Lung (tissue), 12 donors: ENCODE data around the gene BTG2. TPM values are rescaled to one million over a fixed set of nuclear protein-coding genes. Genes with fewer than 3 reads are reported as not detected.

Experiments
- ATAC-seq: fragments of 200-7000 bp; cut with Tn5 transposase; one replicate; pipeline ENCODE4 v1.9.1; 2020; ENCODE audit warnings: moderate number of reproducible peaks; ENCODE audit not compliant: insufficient read depth, low FRiP score
- DNase-seq, 3 donors: peaks; one replicate each; pipeline ENCODE4 v3.0.0-alpha.2; 2013 to 2017
- H3K27ac ChIP-seq, 2 donors: one replicate each; pipeline ENCODE4 v1.5.1; 2013; ENCODE audit warnings: mild to moderate bottlenecking in 2 of 2, moderate library complexity in 2 of 2, control low read depth in 1 of 2, inconsistent platforms in 1 of 2, low read depth in 1 of 2, low read length in 1 of 2
- H3K27me3 ChIP-seq, 3 donors: one replicate each; pipeline ENCODE4 v1.5.1; 2013; ENCODE audit warnings: low read length in 2 of 3; ENCODE audit not compliant: control insufficient read depth in 3 of 3, insufficient read depth in 3 of 3
- H3K36me3 ChIP-seq, 4 donors: one replicate each; pipeline ENCODE4 v1.5.1; 2013; ENCODE audit warnings: low read length in 4 of 4, mild to moderate bottlenecking in 1 of 4, moderate library complexity in 1 of 4; ENCODE audit not compliant: control insufficient read depth in 4 of 4, insufficient read depth in 4 of 4
- H3K4me1 ChIP-seq, 5 donors: one replicate each; pipeline ENCODE4 v1.5.1; 2013; ENCODE audit warnings: low read length in 5 of 5, mild to moderate bottlenecking in 2 of 5, moderate library complexity in 1 of 5; ENCODE audit not compliant: control insufficient read depth in 5 of 5, insufficient read depth in 5 of 5
- H3K4me3 ChIP-seq: one replicate; pipeline ENCODE4 v1.5.1; 2013; ENCODE audit warnings: mild to moderate bottlenecking, control low read depth, moderate library complexity
- H3K9ac ChIP-seq, 2 donors: one replicate each; pipeline ENCODE4 v1.5.1; 2013; ENCODE audit warnings: low read length in 2 of 2, control low read depth in 1 of 2; ENCODE audit not compliant: insufficient read depth in 1 of 2
- H3K9me3 ChIP-seq, 4 donors: one replicate each; pipeline ENCODE4 v1.5.1; 2013; ENCODE audit warnings: low read length in 3 of 4, mild to moderate bottlenecking in 1 of 4, moderate library complexity in 1 of 4; ENCODE audit not compliant: control insufficient read depth in 4 of 4, insufficient read depth in 3 of 4
- WGBS, 2 donors: extraction: QIAGEN DNeasy Blood & Tissue Kit; methylation state at CpG; one replicate each; pipeline ENCODE4 v1.1.7; 2013; 5-methylcytosine and 5-hydroxymethylcytosine counted together
- polyA plus RNA-seq, 2 donors: library from polyadenylated mRNA; stranded (reverse); fragments of 200-250 nt; gene quantifications; one replicate each; pipeline ENCODE4 v1.2.1, GENCODE V29; 2013
- total RNA-seq, 2 donors: library from RNA; depleted of rRNA in 1 of 2; stranded (reverse); fragments of >200 nt in 1 of 2; gene quantifications; one replicate each; pipeline ENCODE4 v1.2.1, GENCODE V29; 2014 to 2021
- TF ChIP-seq, protein P1 (sequence below): IDR thresholded peaks from 2 replicates; pipeline ENCODE4 v1.5.1; 2012; ENCODE audit warnings: mild to moderate bottlenecking; ENCODE audit errors: control extremely low read depth, extremely low read depth
- donor health status: control.
- donor health status: control.
- donor health status: Bipolar disorder and iron deficiency.
- donor health status: healthy.
- donor health status: DM: yes; HTN: yes; CAD: no.

Gene BTG2
- total and polyA plus RNA-seq, 4 donors: 29.1 to 118 (median 73.5) TPM

DNA sequence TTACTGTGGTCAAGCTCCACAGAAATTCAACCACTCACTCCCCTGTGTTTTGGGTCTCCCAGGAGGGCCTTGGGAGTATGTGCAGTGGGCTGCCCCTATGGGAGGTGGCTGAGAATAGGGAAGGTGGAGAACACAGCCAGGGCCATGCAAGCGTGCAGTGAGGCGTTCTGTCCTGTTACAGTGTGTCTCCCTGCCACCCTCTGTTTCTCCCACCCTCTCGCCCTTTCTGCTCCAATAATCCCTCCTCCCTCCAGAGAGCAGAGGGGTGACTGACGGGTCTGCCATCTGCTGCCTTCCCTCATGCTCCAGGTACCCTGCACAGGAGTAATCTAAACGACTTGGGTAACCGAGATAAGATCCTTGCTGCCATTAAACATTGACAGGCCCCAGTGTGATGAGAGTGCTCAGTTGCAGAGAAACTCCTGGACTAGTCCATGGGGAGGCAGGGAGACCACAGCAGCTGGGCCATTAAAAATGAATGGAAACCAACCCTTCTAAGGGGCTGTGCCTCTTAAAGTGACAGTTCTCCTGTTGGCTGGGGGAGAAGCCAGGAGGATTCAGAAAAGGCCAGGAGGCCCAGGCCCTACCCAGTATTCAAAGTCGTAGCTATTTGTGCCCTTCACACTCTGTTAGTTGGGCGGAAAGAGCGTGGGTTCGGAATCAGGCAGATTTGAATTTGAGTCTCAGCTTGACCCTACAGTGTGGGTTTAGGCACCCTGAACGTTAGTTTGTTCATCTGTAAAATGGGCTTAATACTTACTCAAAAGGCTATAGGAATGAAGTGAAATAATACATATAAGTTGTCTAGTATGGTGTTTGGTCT, 22.4 kb upstream of the BTG2 start:
- 86 to 92% methylated on average over 11 of the region's 11 CpGs for WGBS, 2 donors
- H3K9ac ChIP-seq: no peak overlapping the region
- DNase-seq (peak in 1 of 3 donors; percentile 37), ATAC-seq (no peak)
- H3K27me3 ChIP-seq: no peaks in the 10 kb centered on the region
- peaks cover 2 to 31% (median 22%) of the 10 kb centered on the region in 5 donors for H3K4me1 ChIP-seq
- TF ChIP-seq, protein P1, sequence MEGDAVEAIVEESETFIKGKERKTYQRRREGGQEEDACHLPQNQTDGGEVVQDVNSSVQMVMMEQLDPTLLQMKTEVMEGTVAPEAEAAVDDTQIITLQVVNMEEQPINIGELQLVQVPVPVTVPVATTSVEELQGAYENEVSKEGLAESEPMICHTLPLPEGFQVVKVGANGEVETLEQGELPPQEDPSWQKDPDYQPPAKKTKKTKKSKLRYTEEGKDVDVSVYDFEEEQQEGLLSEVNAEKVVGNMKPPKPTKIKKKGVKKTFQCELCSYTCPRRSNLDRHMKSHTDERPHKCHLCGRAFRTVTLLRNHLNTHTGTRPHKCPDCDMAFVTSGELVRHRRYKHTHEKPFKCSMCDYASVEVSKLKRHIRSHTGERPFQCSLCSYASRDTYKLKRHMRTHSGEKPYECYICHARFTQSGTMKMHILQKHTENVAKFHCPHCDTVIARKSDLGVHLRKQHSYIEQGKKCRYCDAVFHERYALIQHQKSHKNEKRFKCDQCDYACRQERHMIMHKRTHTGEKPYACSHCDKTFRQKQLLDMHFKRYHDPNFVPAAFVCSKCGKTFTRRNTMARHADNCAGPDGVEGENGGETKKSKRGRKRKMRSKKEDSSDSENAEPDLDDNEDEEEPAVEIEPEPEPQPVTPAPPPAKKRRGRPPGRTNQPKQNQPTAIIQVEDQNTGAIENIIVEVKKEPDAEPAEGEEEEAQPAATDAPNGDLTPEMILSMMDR: no peak
- no peak overlapping the region for H3K4me3 ChIP-seq
- no peaks in the 10 kb centered on the region for H3K36me3 ChIP-seq
- no peaks in the 10 kb centered on the region for H3K9me3 ChIP-seq
- peak overlapping the region in 1 of 2 donors; percentile 17 for H3K27ac ChIP-seq

GRCh38 chr1:203283597-203283996, 21.7 kb upstream of the BTG2 start:
- no peaks in the 10 kb centered on the region for H3K36me3 ChIP-seq
- TF ChIP-seq, protein P1: no peak
- H3K27ac ChIP-seq: no peak overlapping the region
- peaks cover 2 to 27% (median 15%) of the 10 kb centered on the region in 5 donors for H3K4me1 ChIP-seq
- H3K27me3 ChIP-seq: no peaks in the 10 kb centered on the region
- 96 to 97% methylated on average over 6 of the region's 6 CpGs for WGBS, 2 donors
- no peak overlapping the region for H3K9ac ChIP-seq
- no peaks in the 10 kb centered on the region for H3K9me3 ChIP-seq
- no peak overlapping the region for H3K4me3 ChIP-seq
- DNase-seq (no peak), ATAC-seq (no peak)

DNA sequence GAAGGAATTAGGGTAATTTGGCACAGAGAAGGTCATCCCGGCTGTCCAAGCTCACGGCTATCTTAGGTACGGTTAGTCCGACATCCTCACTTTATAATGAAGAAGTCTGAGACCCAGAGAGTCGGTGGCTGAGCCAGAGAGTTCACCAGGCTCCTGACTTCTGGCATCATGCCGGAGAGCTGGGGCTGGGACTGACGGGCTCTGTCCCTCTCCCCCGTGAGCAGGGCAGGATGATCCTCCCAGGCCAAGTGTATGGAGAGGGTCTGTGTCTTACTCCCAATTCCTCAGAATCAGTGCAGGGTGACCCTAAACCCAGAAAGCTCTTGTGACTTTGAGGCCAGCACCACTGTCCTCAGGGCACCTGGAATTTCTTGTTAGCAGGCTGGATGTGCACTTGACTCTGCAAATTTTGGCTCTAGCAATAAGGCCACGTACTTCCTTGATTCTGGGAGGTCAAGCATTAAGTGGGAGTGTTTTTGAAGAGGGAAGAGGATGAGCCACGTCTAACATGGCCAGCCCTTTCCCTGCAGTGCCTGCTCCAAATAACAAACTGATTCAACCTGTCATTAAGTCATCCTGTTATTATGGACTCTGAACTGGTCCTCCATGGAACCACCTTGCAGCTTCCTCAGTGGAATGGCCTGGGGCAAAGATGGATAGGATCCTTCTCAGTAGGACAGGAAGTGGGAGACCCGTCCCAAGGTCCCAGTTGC, 20.8 kb upstream of the BTG2 start:
- WGBS, 2 donors: 76 to 78% methylated on average over 11 of the region's 11 CpGs
- no peak overlapping the region for H3K4me3 ChIP-seq
- no peaks in the 10 kb centered on the region for H3K9me3 ChIP-seq
- no peak overlapping the region for H3K9ac ChIP-seq
- peaks cover 5 to 31% (median 15%) of the 10 kb centered on the region in 5 donors for H3K4me1 ChIP-seq
- TF ChIP-seq, protein P1: no peak
- H3K27me3 ChIP-seq: no peaks in the 10 kb centered on the region
- ATAC-seq (no peak), DNase-seq (no peak)
- H3K36me3 ChIP-seq: no peaks in the 10 kb centered on the region
- peak overlapping the region in 1 of 2 donors; percentile 39 for H3K27ac ChIP-seq
